Cardiac fibroblast (primary cell): ENCODE data around the gene VRK1.
"Not testable (repeated sequence)": the region's sequence is repeated elsewhere in the genome, so short reads cannot be mapped to it uniquely, and the experiment has no call there.

Experiments
- DNase-seq, 2 donors: peaks; one replicate each; pipeline versions ENCODE4 v3.0.0 to v3.0.0-alpha.2; 2010; ENCODE audit warnings: low read depth in 2 of 2
- H3K4me3 ChIP-seq, 2 donors: replicated peaks in 1 of 2; 1 replicate in 1 of 2; 2 replicates in 1 of 2; pipeline ENCODE4 v1.5.1; 2011; ENCODE audit warnings: low read depth in 2 of 2, low read length in 2 of 2, mild to moderate bottlenecking in 2 of 2, moderate library complexity in 1 of 2
- CTCF ChIP-seq: IDR thresholded peaks from one replicate; pipeline ENCODE4 v1.5.1; 2011; ENCODE audit warnings: low read depth, mild to moderate bottlenecking, low read length, inconsistent platforms

The VRK1 gene

GRCh38 chr14:96881713-96882112 is 84.5 kb downstream of the VRK1 start:
- H3K4me3 ChIP-seq, result no peak overlapping the region
- no peak for DNase-seq
- no peak for TF ChIP-seq CTCF

GRCh38 chr14:96883974-96884373 is 86.8 kb downstream of the VRK1 start:
- H3K4me3 ChIP-seq, DNase-seq: not testable (repeated sequence)

DNA sequence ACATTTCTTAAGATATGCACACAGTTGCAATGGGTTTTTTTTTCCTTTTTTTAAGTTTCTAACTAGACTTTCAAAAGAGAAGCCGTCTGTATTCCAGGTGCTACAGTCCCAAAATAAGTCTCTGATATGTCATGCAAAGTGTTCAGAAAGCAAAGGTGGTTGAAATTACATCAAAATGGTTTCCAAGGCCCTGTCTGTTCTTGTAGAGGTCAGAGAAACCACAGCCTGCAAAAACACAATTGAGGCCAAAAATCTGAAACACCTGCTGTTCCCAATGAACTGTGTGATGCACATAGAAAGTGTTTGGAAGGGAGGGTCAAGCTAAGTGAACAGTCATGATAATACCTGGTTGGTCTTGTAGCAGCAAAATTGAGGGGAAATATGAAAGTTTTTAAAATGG is 91.0 kb downstream of the VRK1 start:
- no peak for DNase-seq
- no peak overlapping the region for H3K4me3 ChIP-seq
- no peak for TF ChIP-seq CTCF

DNA sequence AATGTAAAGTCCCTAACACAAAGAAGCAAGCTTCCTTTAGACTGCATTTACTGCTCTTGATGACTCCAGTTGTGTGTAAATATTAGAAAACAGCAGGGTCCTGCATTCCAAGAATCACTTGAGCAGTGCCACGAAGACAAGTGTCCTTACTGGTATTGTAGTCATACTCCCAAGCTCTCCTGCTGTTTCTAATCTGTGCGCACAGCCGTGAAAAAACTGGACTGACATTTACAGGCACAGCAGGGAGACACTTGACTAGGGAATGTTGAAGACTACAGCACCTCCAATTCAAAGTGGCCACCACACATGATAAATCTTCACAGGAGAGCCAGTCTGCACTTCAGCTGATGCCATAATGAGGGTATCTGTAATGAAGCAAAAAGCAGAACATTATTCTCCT is 91.4 kb downstream of the VRK1 start:
- TF ChIP-seq CTCF, result no peak
- DNase-seq, result no peak
- H3K4me3 ChIP-seq, result no peak overlapping the region

- no peak for TF ChIP-seq CTCF
- H3K4me3 ChIP-seq, result no peak overlapping the region
- DNase-seq, result no peak
Measured at GRCh38 chr14:96889091-96889490, 91.9 kb downstream of the VRK1 start.

- no peak for DNase-seq
- H3K4me3 ChIP-seq, result no peak overlapping the region
- TF ChIP-seq CTCF, result no peak
Measured at GRCh38 chr14:96893966-96894622, 96.9 kb downstream of the VRK1 start.

DNA sequence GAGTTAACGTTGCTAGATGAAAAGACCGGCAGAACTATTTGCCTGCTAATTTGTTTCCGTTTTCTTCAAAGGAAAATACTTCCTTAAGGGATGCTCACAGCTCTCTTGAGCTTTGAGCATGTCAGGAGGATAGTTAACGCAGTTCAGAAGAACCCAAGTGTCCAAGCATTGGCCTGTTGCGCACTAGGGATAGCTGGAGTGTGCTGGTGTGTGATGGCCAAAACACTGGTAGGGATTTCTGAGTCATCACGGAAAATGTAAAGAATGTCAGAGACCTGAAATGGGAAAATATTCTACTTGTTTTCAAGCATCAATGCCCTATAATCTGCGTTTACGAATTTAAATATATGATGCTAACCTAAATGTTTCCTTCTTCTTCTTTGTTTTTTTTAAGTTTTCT is 97.8 kb downstream of the VRK1 start:
- no peak for TF ChIP-seq CTCF
- H3K4me3 ChIP-seq, result no peak overlapping the region
- DNase-seq, result peak in 1 of 2 donors; percentile 6
